ENCODE results near the gene LONP1. TPM values are rescaled to one million over a fixed set of nuclear protein-coding genes. Genes with fewer than 3 reads are reported as not detected.
A peak's percentile ranks its signal among the peaks of the same experiment; 100 is the strongest.
"Not testable (repeated sequence)": the region's sequence is repeated elsewhere in the genome, so short reads cannot be mapped to it uniquely, and the experiment has no call there.

Gene LONP1
- total RNA-seq, 2 experiments from 2014 or later = 114 to 129 TPM

- H3K9me3 Mint-ChIP-seq (ENCODE audit: insufficient read depth) = no peaks in the 10 kb centered on the region
- H3K36me3 Mint-ChIP-seq (ENCODE audit: low read depth) = peaks cover 47% of the 10 kb centered on the region
- ATAC-seq = peak; percentile 7
- CTCF ChIA-PET = interaction anchor here (1.6 to 2.0 kb wide), 2 partner anchors 17 to 21 kb away, joined by 4 read pairs; no protein-coding TSS in a partner anchor
- POLR2A ChIA-PET = interaction anchor here (3.0 kb wide), 1 partner anchor 11 kb away, joined by 11 read pairs; no protein-coding TSS in a partner anchor
- no peak for DNase-seq
- no peak overlapping the region for H3K4me3 Mint-ChIP-seq
- H3K27me3 Mint-ChIP-seq (ENCODE audit: low read depth) = no peaks in the 10 kb centered on the region
- no peak overlapping the region for H3K27ac Mint-ChIP-seq
- H3K4me1 Mint-ChIP-seq (ENCODE audit: low read depth) = no peaks in the 10 kb centered on the region
Observed at GRCh38 chr19:5707576-5708575, 12.1 kb downstream of the LONP1 start.

GRCh38 chr19:5706876-5707573 lies 12.9 kb downstream of the LONP1 start:
- ChIA-PET CTCF (interaction anchor here (1.6 to 2.0 kb wide), 2 partner anchors 16 to 20 kb away, joined by 4 read pairs; no protein-coding TSS in a partner anchor), POLR2A (interaction anchor here (3.0 kb wide), 1 partner anchor 11 kb away, joined by 11 read pairs; no protein-coding TSS in a partner anchor)
- no peaks in the 10 kb centered on the region for H3K9me3 Mint-ChIP-seq (ENCODE audit: insufficient read depth)
- H3K36me3 Mint-ChIP-seq (ENCODE audit: low read depth) = peaks cover 43% of the 10 kb centered on the region
- H3K4me1 Mint-ChIP-seq (ENCODE audit: low read depth) = no peaks in the 10 kb centered on the region
- H3K4me3 Mint-ChIP-seq = no peak overlapping the region
- no peak for ATAC-seq
- no peak overlapping the region for H3K27ac Mint-ChIP-seq
- no peaks in the 10 kb centered on the region for H3K27me3 Mint-ChIP-seq (ENCODE audit: low read depth)
- DNase-seq = no peak

- POLR2A ChIA-PET = no interaction called here
- Mint-ChIP-seq H3K27ac (no peak overlapping the region), H3K9me3 (ENCODE audit: insufficient read depth) (no peaks in the 10 kb centered on the region), H3K27me3 (ENCODE audit: low read depth) (no peaks in the 10 kb centered on the region), H3K36me3 (ENCODE audit: low read depth) (peaks cover 50% of the 10 kb centered on the region), H3K4me1 (ENCODE audit: low read depth) (no peaks in the 10 kb centered on the region), H3K4me3 (no peak overlapping the region)
- ATAC-seq = no peak
- CTCF ChIA-PET = no interaction called here
- DNase-seq = no peak
Observed at GRCh38 chr19:5705552-5705951, 14.4 kb downstream of the LONP1 start.

- H3K27ac Mint-ChIP-seq = no peak overlapping the region
- no peaks in the 10 kb centered on the region for H3K9me3 Mint-ChIP-seq (ENCODE audit: insufficient read depth)
- no peak for DNase-seq
- POLR2A ChIA-PET = interaction anchor here (1.7 kb wide), 1 partner anchor 14 kb away, joined by 6 read pairs; no protein-coding TSS in a partner anchor
- no peaks in the 10 kb centered on the region for H3K4me1 Mint-ChIP-seq (ENCODE audit: low read depth)
- no peak for ATAC-seq
- no peaks in the 10 kb centered on the region for H3K27me3 Mint-ChIP-seq (ENCODE audit: low read depth)
- H3K36me3 Mint-ChIP-seq (ENCODE audit: low read depth) = peaks cover 53% of the 10 kb centered on the region
- CTCF ChIA-PET = no interaction called here
- H3K4me3 Mint-ChIP-seq = no peak overlapping the region
Observed at GRCh38 chr19:5703819-5704818, 15.8 kb downstream of the LONP1 start.

GRCh38 chr19:5702053-5702410 lies 17.9 kb downstream of the LONP1 start:
- H3K27me3 Mint-ChIP-seq (ENCODE audit: low read depth); CTCF ChIA-PET; H3K9me3 Mint-ChIP-seq (ENCODE audit: insufficient read depth); H3K4me3 Mint-ChIP-seq; H3K27ac Mint-ChIP-seq; ATAC-seq; POLR2A ChIA-PET; H3K4me1 Mint-ChIP-seq (ENCODE audit: low read depth); DNase-seq: not testable (repeated sequence)
- H3K36me3 Mint-ChIP-seq (ENCODE audit: low read depth) = peaks cover 49% of the 10 kb centered on the region

- ChIA-PET POLR2A (interaction anchor here (1.6 kb wide), 1 partner anchor 10 kb away, joined by 6 read pairs; the partner anchor contains the start of gene RPL36), CTCF (no interaction called here)
- Mint-ChIP-seq H3K27me3 (ENCODE audit: low read depth) (no peaks in the 10 kb centered on the region), H3K4me1 (ENCODE audit: low read depth) (no peaks in the 10 kb centered on the region), H3K36me3 (ENCODE audit: low read depth) (peaks cover 42% of the 10 kb centered on the region), H3K9me3 (ENCODE audit: insufficient read depth) (no peaks in the 10 kb centered on the region), H3K4me3 (no peak overlapping the region), H3K27ac (no peak overlapping the region)
- DNase-seq (no peak), ATAC-seq (no peak)
Observed at GRCh38 chr19:5700455-5701092, 19.4 kb downstream of the LONP1 start.

- POLR2A ChIA-PET = no interaction called here
Observed at GRCh38 chr19:5698635-5699422, 21.1 kb downstream of the LONP1 start.

GRCh38 chr19:5697890-5698634 lies 21.9 kb downstream of the LONP1 start:
- Mint-ChIP-seq H3K9me3 (ENCODE audit: insufficient read depth) (no peaks in the 10 kb centered on the region), H3K36me3 (ENCODE audit: low read depth) (peaks cover 42% of the 10 kb centered on the region), H3K27me3 (ENCODE audit: low read depth) (no peaks in the 10 kb centered on the region), H3K4me3 (no peak overlapping the region), H3K4me1 (ENCODE audit: low read depth) (peaks cover 2% of the 10 kb centered on the region), H3K27ac (no peak overlapping the region)
- no peak for DNase-seq
- ChIA-PET CTCF (interaction anchor here (1.8 kb wide), 1 partner anchor 8 kb away, joined by 4 read pairs; the partner anchor contains the start of gene RPL36), POLR2A (no interaction called here)
- ATAC-seq = no peak

More at GRCh38 chr19:5698635-5699422, 21.1 kb downstream of the LONP1 start:
- Mint-ChIP-seq H3K9me3 (ENCODE audit: insufficient read depth) (no peaks in the 10 kb centered on the region), H3K36me3 (ENCODE audit: low read depth) (peaks cover 46% of the 10 kb centered on the region), H3K27ac (no peak overlapping the region), H3K27me3 (ENCODE audit: low read depth) (no peaks in the 10 kb centered on the region), H3K4me1 (ENCODE audit: low read depth) (no peaks in the 10 kb centered on the region), H3K4me3 (no peak overlapping the region)
- no peak for DNase-seq
- no peak for ATAC-seq
- CTCF ChIA-PET = interaction anchor here (0.8 to 1.8 kb wide), 2 partner anchors 8 to 9 kb away, joined by 3 to 4 read pairs; partner anchors contain the start of gene RPL36

GRCh38 chr19:5697022-5697889 lies 22.7 kb downstream of the LONP1 start:
- Mint-ChIP-seq H3K27me3 (ENCODE audit: low read depth) (no peaks in the 10 kb centered on the region), H3K9me3 (ENCODE audit: insufficient read depth) (no peaks in the 10 kb centered on the region), H3K36me3 (ENCODE audit: low read depth) (peaks cover 48% of the 10 kb centered on the region), H3K27ac (no peak overlapping the region), H3K4me3 (no peak overlapping the region), H3K4me1 (ENCODE audit: low read depth) (peaks cover 10% of the 10 kb centered on the region)
- ATAC-seq (no peak), DNase-seq (no peak)
- ChIA-PET CTCF (interaction anchor here (1.8 kb wide), 1 partner anchor 7 kb away, joined by 4 read pairs; the partner anchor contains the start of gene RPL36), POLR2A (no interaction called here)
